Neural progenitor cell (in vitro differentiated cells): ENCODE results near the gene KCNIP1. TPM values are rescaled to one million over a fixed set of nuclear protein-coding genes. Genes with fewer than 3 reads are reported as not detected.
A peak's percentile ranks its signal among the peaks of the same experiment; 100 is the strongest.

Experiments used
- DNase-seq: peaks from one replicate; pipeline ENCODE4 v3.0.0-alpha.2; 2016; ENCODE audit warnings: low spot score
- H2AFZ ChIP-seq: fragments of 200-600 bp; sonication (generic); replicated peaks from 2 replicates; pipeline ENCODE4 v1.6.1; 2016; ENCODE audit warnings: antibody characterized with exemption
- H3F3A ChIP-seq: fragments of 200-600 bp; sonication (generic); 2 replicates; pipeline ENCODE4 v1.6.1; 2016; ENCODE audit warnings: antibody characterized with exemption, low read depth
- H3K27ac ChIP-seq: fragments of 200-600 bp; sonication (generic); 2 replicates; pipeline ENCODE4 v1.5.1; 2016; ENCODE audit warnings: mild to moderate bottlenecking
- H3K27me3 ChIP-seq: fragments of 200-600 bp; sonication (generic); 2 replicates; pipeline ENCODE4 v1.6.1; 2016; ENCODE audit warnings: mild to moderate bottlenecking, moderate library complexity
- H3K36me3 ChIP-seq: fragments of 200-600 bp; sonication (generic); 2 replicates; pipeline ENCODE4 v1.5.1; 2016
- H3K4me1 ChIP-seq: fragments of 200-600 bp; sonication (generic); 2 replicates; pipeline ENCODE4 v1.6.1; 2016; ENCODE audit warnings: mixed run types
- H3K4me2 ChIP-seq: fragments of 200-600 bp; sonication (generic); 2 replicates; pipeline ENCODE4 v1.6.1; 2016
- H3K4me3 ChIP-seq: fragments of 200-600 bp; sonication (generic); 2 replicates; pipeline ENCODE4 v1.5.1; 2016
- H3K79me2 ChIP-seq: fragments of 200-600 bp; sonication (generic); 2 replicates; pipeline ENCODE4 v1.6.1; 2016; ENCODE audit warnings: low read depth
- H3K9ac ChIP-seq: fragments of 200-600 bp; sonication (generic); 2 replicates; pipeline ENCODE4 v1.6.1; 2016
- H3K9me3 ChIP-seq: fragments of 200-600 bp; sonication (generic); 2 replicates; pipeline ENCODE4 v1.5.1; 2016; ENCODE audit warnings: low read depth
- H4K20me1 ChIP-seq: fragments of 200-600 bp; sonication (generic); 2 replicates; pipeline ENCODE4 v1.6.1; 2016; ENCODE audit warnings: low read depth
- H3K27ac Mint-ChIP-seq: 3 replicates; pipeline ENCODE4 v1.8.0; 2021; ENCODE audit warnings: mixed read lengths
- H3K27me3 Mint-ChIP-seq: 2 replicates; pipeline ENCODE4 v1.8.0; 2022; ENCODE audit warnings: low read depth, mild to moderate bottlenecking, inconsistent platforms, moderate library complexity, mixed read lengths; ENCODE audit not compliant: insufficient read depth
- H3K36me3 Mint-ChIP-seq: 3 replicates; pipeline ENCODE4 v1.8.0; 2021; ENCODE audit warnings: mixed read lengths
- H3K4me1 Mint-ChIP-seq: 3 replicates; pipeline ENCODE4 v1.8.0; 2021; ENCODE audit warnings: mixed read lengths
- H3K4me3 Mint-ChIP-seq: 3 replicates; pipeline ENCODE4 v1.8.0; 2021; ENCODE audit warnings: mild to moderate bottlenecking, moderate library complexity, mixed read lengths
- H3K9me3 Mint-ChIP-seq: 3 replicates; pipeline ENCODE4 v1.8.0; 2020; ENCODE audit warnings: mixed read lengths
- EZH2 ChIP-seq: fragments of 200-600 bp; sonication (generic); IDR thresholded peaks from 2 replicates; pipeline ENCODE4 v1.6.1; 2017; ENCODE audit warnings: antibody characterized with exemption, mild to moderate bottlenecking, moderate library complexity
- EZH2phosphoT487 ChIP-seq: fragments of 200-600 bp; sonication (generic); IDR thresholded peaks from 2 replicates; pipeline ENCODE4 v1.6.1; 2017; ENCODE audit warnings: antibody characterized with exemption
- total RNA-seq: library from RNA; depleted of rRNA; stranded (reverse); fragments of >200 nt; gene quantifications from 2 replicates; pipeline ENCODE4 v1.2.3, GENCODE V29; 2015; ENCODE audit warnings: low replicate concordance
- TF ChIP-seq, protein P1 (sequence below): fragments of 200-600 bp; sonication (generic); IDR thresholded peaks from 2 replicates; pipeline ENCODE4 v1.5.1; 2017; ENCODE audit warnings: antibody characterized with exemption, mild to moderate bottlenecking

Gene KCNIP1
- total RNA-seq, 1 donor from 2014 or later, result 2.8 TPM

- no peak overlapping the region for H3K27ac ChIP-seq
- H3K4me2 ChIP-seq, result no peak overlapping the region
- H3K4me1 Mint-ChIP-seq, result peaks cover 9% of the 10 kb centered on the region
- H3F3A ChIP-seq, result peaks cover 3% of the 10 kb centered on the region
- no peak for DNase-seq
- TF ChIP-seq EZH2, result no peak
- TF ChIP-seq EZH2phosphoT487, result no peak
- TF ChIP-seq, protein P1, sequence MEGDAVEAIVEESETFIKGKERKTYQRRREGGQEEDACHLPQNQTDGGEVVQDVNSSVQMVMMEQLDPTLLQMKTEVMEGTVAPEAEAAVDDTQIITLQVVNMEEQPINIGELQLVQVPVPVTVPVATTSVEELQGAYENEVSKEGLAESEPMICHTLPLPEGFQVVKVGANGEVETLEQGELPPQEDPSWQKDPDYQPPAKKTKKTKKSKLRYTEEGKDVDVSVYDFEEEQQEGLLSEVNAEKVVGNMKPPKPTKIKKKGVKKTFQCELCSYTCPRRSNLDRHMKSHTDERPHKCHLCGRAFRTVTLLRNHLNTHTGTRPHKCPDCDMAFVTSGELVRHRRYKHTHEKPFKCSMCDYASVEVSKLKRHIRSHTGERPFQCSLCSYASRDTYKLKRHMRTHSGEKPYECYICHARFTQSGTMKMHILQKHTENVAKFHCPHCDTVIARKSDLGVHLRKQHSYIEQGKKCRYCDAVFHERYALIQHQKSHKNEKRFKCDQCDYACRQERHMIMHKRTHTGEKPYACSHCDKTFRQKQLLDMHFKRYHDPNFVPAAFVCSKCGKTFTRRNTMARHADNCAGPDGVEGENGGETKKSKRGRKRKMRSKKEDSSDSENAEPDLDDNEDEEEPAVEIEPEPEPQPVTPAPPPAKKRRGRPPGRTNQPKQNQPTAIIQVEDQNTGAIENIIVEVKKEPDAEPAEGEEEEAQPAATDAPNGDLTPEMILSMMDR, result no peak
- H3K27me3 ChIP-seq, result peaks cover 94% of the 10 kb centered on the region
- no peak overlapping the region for H3K4me3 Mint-ChIP-seq
- no peak overlapping the region for H3K4me3 ChIP-seq
- no peaks in the 10 kb centered on the region for H3K36me3 Mint-ChIP-seq
- no peak overlapping the region for H3K27ac Mint-ChIP-seq
- H3K9ac ChIP-seq, result no peak overlapping the region
- H3K9me3 Mint-ChIP-seq, result no peaks in the 10 kb centered on the region
- H3K36me3 ChIP-seq, result no peaks in the 10 kb centered on the region
- no peaks in the 10 kb centered on the region for H3K9me3 ChIP-seq
- H4K20me1 ChIP-seq, result peaks cover 28% of the 10 kb centered on the region
- peaks cover 6% of the 10 kb centered on the region for H3K4me1 ChIP-seq
- no peak overlapping the region for H2AFZ ChIP-seq
- H3K27me3 Mint-ChIP-seq, result peaks cover 34% of the 10 kb centered on the region
- H3K79me2 ChIP-seq, result no peaks in the 10 kb centered on the region
Measured at GRCh38 chr5:170678811-170679210, 175.0 kb downstream of the KCNIP1 start.

- Histone ChIP-seq H3K79me2 (no peaks in the 10 kb centered on the region), H4K20me1 (peaks cover 28% of the 10 kb centered on the region), H3K9ac (no peak overlapping the region), H3K4me3 (peak overlapping the region; percentile 49), H3K36me3 (no peaks in the 10 kb centered on the region), H3F3A (peaks cover 3% of the 10 kb centered on the region), H3K27ac (no peak overlapping the region), H3K27me3 (peaks cover 93% of the 10 kb centered on the region), H3K4me2 (peak overlapping the region; percentile 94), H2AFZ (no peak overlapping the region), H3K4me1 (peaks cover 6% of the 10 kb centered on the region), H3K9me3 (no peaks in the 10 kb centered on the region)
- TF ChIP-seq, protein P1, result no peak
- TF ChIP-seq EZH2, result peak; percentile 53
- peak; percentile 90 for DNase-seq
- H3K4me3 Mint-ChIP-seq, result peak overlapping the region; percentile 75
- peaks cover 9% of the 10 kb centered on the region for H3K4me1 Mint-ChIP-seq
- no peaks in the 10 kb centered on the region for H3K36me3 Mint-ChIP-seq
- no peaks in the 10 kb centered on the region for H3K9me3 Mint-ChIP-seq
- no peak overlapping the region for H3K27ac Mint-ChIP-seq
- H3K27me3 Mint-ChIP-seq, result peaks cover 34% of the 10 kb centered on the region
Measured at GRCh38 chr5:170681013-170681433, 177.2 kb downstream of the KCNIP1 start.

DNA sequence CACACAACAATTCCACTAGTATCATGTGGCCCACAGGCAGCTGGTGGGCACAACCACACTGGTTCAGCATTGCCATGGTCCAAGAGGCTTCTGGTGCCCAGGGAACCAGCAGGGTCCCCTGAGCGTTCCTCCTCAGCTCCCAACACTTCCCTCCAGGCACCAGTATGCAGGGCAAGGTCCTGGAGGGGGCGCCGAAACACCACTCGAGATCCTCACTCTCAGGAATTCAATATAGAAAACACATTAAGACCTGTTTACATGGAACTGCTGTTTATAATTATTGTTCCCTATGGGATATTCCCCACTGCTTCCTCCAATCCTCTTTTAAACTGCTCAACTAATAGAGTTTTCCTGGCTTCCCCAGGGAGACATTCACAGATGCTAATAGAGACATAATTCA is 187.8 kb downstream of the KCNIP1 start:
- H3K79me2 ChIP-seq, result no peaks in the 10 kb centered on the region
- TF ChIP-seq, protein P1, result peak; percentile 64
- no peak for TF ChIP-seq EZH2
- H4K20me1 ChIP-seq, result peaks cover 6% of the 10 kb centered on the region
- no peak overlapping the region for H3K4me2 ChIP-seq
- H3K27ac ChIP-seq, result no peak overlapping the region
- Mint-ChIP-seq H3K4me3 (no peak overlapping the region), H3K27me3 (peaks cover 6% of the 10 kb centered on the region), H3K27ac (no peak overlapping the region), H3K36me3 (no peaks in the 10 kb centered on the region), H3K4me1 (peaks cover 8% of the 10 kb centered on the region), H3K9me3 (no peaks in the 10 kb centered on the region)
- no peak overlapping the region for H3K9ac ChIP-seq
- peak; percentile 55 for DNase-seq
- peaks cover 13% of the 10 kb centered on the region for H3F3A ChIP-seq
- no peak overlapping the region for H3K4me3 ChIP-seq
- H3K36me3 ChIP-seq, result no peaks in the 10 kb centered on the region
- peaks cover 16% of the 10 kb centered on the region for H3K4me1 ChIP-seq
- H2AFZ ChIP-seq, result no peak overlapping the region
- no peaks in the 10 kb centered on the region for H3K27me3 ChIP-seq
- H3K9me3 ChIP-seq, result no peaks in the 10 kb centered on the region

- Mint-ChIP-seq H3K27me3 (peaks cover 8% of the 10 kb centered on the region), H3K4me3 (no peak overlapping the region), H3K27ac (no peak overlapping the region), H3K4me1 (peaks cover 4% of the 10 kb centered on the region), H3K9me3 (no peaks in the 10 kb centered on the region), H3K36me3 (no peaks in the 10 kb centered on the region)
- peak; percentile 60 for DNase-seq
- TF ChIP-seq, protein P1, result no peak
- TF ChIP-seq EZH2, result no peak
- TF ChIP-seq EZH2phosphoT487, result no peak
- Histone ChIP-seq H3K9me3 (no peaks in the 10 kb centered on the region), H2AFZ (no peak overlapping the region), H3K4me3 (no peak overlapping the region), H3K4me1 (peaks cover 16% of the 10 kb centered on the region), H3K9ac (no peak overlapping the region), H3K79me2 (no peaks in the 10 kb centered on the region), H3K4me2 (no peak overlapping the region), H3F3A (peaks cover 13% of the 10 kb centered on the region), H3K27me3 (no peaks in the 10 kb centered on the region), H3K27ac (no peak overlapping the region), H3K36me3 (no peaks in the 10 kb centered on the region), H4K20me1 (peaks cover 6% of the 10 kb centered on the region)
Measured at GRCh38 chr5:170693701-170694100, 189.9 kb downstream of the KCNIP1 start.
